AML-193 (cell line): ENCODE measurements around the gene MRTFB.

Experiments
- DNase-seq, 2 experiments: peaks; one replicate each; lab custom pipeline; 2025; lab: John Stamatoyannopoulos, UW

Gene MRTFB

GRCh38 chr16:14308368-14308723 is 237.2 kb downstream of the MRTFB start:
- no peak for DNase-seq

DNA sequence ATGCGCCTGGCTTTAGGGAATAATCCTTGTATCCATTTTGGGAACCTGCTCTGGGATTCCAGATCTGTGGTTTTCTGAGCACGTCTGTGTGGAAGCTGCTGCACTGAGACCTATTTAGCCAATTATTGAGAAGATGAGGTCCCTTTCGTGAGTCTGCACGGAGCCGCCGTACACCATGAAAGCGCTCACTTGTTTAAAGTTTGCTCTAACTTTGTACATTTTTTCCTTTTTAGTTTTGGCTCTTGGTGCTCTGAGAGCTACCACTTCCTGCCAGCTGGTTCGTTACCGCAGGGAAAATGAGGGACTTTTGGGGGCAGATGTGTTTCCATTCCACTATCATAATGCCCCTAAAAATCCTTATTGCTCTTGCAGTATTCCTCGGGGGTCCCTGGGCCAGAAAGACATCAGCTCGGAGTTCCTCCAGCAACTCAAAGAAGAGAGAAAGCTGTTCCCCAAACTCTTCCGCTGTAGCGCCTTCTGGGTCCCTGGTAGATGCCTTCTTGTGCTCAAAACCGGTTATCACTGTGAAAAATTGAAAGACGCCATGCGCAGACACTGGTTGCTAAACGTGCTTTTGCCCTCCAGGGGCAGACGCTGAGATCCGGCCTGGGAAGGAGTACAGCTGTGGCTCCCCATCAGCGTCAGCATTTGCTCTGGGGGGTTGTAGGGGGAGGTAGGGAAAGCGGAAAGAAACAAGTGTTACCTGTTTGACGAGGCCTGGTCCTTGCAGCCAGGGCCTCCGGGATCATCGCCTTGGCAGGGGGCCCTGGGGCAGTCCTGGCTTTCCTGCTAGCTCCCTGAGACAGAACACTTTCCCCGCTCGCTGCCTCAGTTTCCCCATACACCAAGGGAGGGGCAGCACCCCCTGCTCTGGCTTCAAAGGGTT is 238.1 kb downstream of the MRTFB start:
- no peak for DNase-seq

GRCh38 chr16:14309906-14310305 is 238.8 kb downstream of the MRTFB start:
- no peak for DNase-seq

GRCh38 chr16:14310519-14310991 is 239.4 kb downstream of the MRTFB start:
- no peak for DNase-seq

DNA sequence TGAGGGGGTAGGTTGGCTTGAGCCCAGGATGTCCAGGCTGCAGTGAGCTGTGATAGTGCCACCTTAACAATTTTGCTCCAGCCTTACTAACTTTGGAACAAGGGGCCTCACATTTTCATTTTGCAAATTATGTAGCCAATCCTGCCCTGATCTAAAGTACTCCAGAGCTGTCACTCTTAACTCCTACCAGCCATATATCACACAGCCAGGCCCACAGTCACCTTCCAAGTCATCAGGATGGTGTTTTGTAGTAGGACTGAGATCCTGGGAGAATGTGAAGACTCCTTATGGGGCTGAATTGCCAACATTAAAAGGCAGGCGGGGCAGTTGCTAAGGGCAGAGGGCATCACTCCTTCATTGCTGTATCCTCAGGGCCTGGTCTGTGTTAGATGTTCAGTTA is 243.0 kb downstream of the MRTFB start:
- no peak for DNase-seq

GRCh38 chr16:14315683-14316320 is 244.7 kb downstream of the MRTFB start:
- no peak for DNase-seq
